SK-N-SH (cell line): ENCODE results near the gene ARL5C. TPM values are rescaled to one million over a fixed set of nuclear protein-coding genes. Genes with fewer than 3 reads are reported as not detected.

Experiments used
- CTCF ChIA-PET: fragments of 300-600, 350-600 bp; formaldehyde crosslinking; extraction: SDS; loops from one replicate; lab custom pipeline; 2021; lab: Yijun Ruan, JAX
- POLR2A ChIA-PET: fragments of 350-600 bp; sonication (Branson Sonifier 250); formaldehyde crosslinking; extraction: SDS; loops from one replicate; lab custom pipeline; 2020; ENCODE audit warnings: antibody characterized with exemption, inconsistent platforms; lab: Yijun Ruan, JAX
- DNase-seq: peaks from one replicate; pipeline ENCODE4 v3.0.0; 2012
- H2AFZ ChIP-seq: fragments of 200-600 bp; sonication (generic); 2 replicates; pipeline ENCODE4 v1.8.1; 2016; ENCODE audit warnings: antibody characterized with exemption, mild to moderate bottlenecking, low read depth
- H3F3A ChIP-seq: fragments of 200-600 bp; sonication (generic); replicated peaks from 2 replicates; pipeline ENCODE3; 2016; ENCODE audit warnings: antibody characterized with exemption, mild to moderate bottlenecking; ENCODE audit not compliant: insufficient read depth
- H3K27ac ChIP-seq, 2 experiments: fragments of 200-500 bp in 1 of 2; fragments of 200-600 bp in 1 of 2; sonication (Bioruptor generic) in 1 of 2; sonication (generic), shearing (Covaris generic) in 1 of 2; 2 replicates each; pipeline versions ENCODE4 v1.5.1 to v1.6.1; 2014 to 2016; ENCODE audit warnings: low read depth in 2 of 2, inconsistent platforms in 1 of 2, low read length in 1 of 2, mild to moderate bottlenecking in 1 of 2, mixed read lengths in 1 of 2
- H3K27me3 ChIP-seq: fragments of 200-600 bp; sonication (generic), shearing (Covaris generic); 2 replicates; pipeline ENCODE4 v1.6.1; 2016; ENCODE audit warnings: mixed run types; ENCODE audit not compliant: insufficient read depth
- H3K36me3 ChIP-seq, 2 experiments: fragments of 200-500 bp in 1 of 2; fragments of 200-600 bp in 1 of 2; sonication (Bioruptor generic) in 1 of 2; sonication (generic) in 1 of 2; replicated peaks in 1 of 2; 2 replicates each; pipeline versions ENCODE3 to v1.5.1; 2014 to 2016; ENCODE audit warnings: low read length in 1 of 2, mild to moderate bottlenecking in 1 of 2; ENCODE audit not compliant: insufficient read depth in 2 of 2, control insufficient read depth in 1 of 2
- H3K4me1 ChIP-seq, 2 experiments: fragments of 200-500 bp in 1 of 2; fragments of 200-600 bp in 1 of 2; sonication (Bioruptor generic) in 1 of 2; sonication (generic), shearing (Covaris generic) in 1 of 2; 2 replicates each; pipeline versions ENCODE4 v1.5.1 to v1.6.1; 2014 to 2016; ENCODE audit warnings: low read depth in 1 of 2, low read length in 1 of 2, mixed run types in 1 of 2; ENCODE audit not compliant: insufficient read depth in 2 of 2, control insufficient read depth in 1 of 2
- H3K4me2 ChIP-seq: fragments of 200-600 bp; sonication (generic), shearing (Covaris generic); 2 replicates; pipeline ENCODE4 v1.6.1; 2017; ENCODE audit warnings: mixed run types
- H3K4me3 ChIP-seq, 2 experiments: fragments of 200-500 bp in 1 of 2; fragments of 200-600 bp in 1 of 2; sonication (Bioruptor generic) in 1 of 2; sonication (generic), shearing (Covaris generic) in 1 of 2; 2 replicates each; pipeline versions ENCODE4 v1.5.1 to v1.8.1; 2014 to 2016; ENCODE audit warnings: low read depth in 2 of 2, inconsistent platforms in 1 of 2, low read length in 1 of 2, mild to moderate bottlenecking in 1 of 2, mixed read lengths in 1 of 2, moderate library complexity in 1 of 2
- H3K79me2 ChIP-seq: fragments of 200-600 bp; sonication (generic); 2 replicates; pipeline ENCODE4 v1.8.1; 2017; ENCODE audit warnings: mild to moderate bottlenecking; ENCODE audit not compliant: insufficient read depth
- H3K9ac ChIP-seq: fragments of 200-600 bp; sonication (generic); 2 replicates; pipeline ENCODE4 v1.6.1; 2017; ENCODE audit warnings: mixed run types
- H3K9me2 ChIP-seq: fragments of 200-600 bp; sonication (generic); 2 replicates; pipeline ENCODE4 v1.6.1; 2017; ENCODE audit warnings: mixed run types
- H3K9me3 ChIP-seq: fragments of 200-600 bp; sonication (generic); 2 replicates; pipeline ENCODE4 v1.6.1; 2017; ENCODE audit warnings: mixed run types, mild to moderate bottlenecking, moderate library complexity
- H4K20me1 ChIP-seq: fragments of 200-600 bp; sonication (generic); 2 replicates; pipeline ENCODE4 v1.6.1; 2017; ENCODE audit warnings: mild to moderate bottlenecking, mixed run types; ENCODE audit not compliant: insufficient read depth
- EZH2phosphoT487 ChIP-seq: fragments of 200-600 bp; sonication (generic); IDR thresholded peaks from 2 replicates; pipeline ENCODE4 v1.6.1; 2017; ENCODE audit warnings: low read depth, mixed run types, mild to moderate bottlenecking, antibody characterized with exemption, moderate library complexity, borderline replicate concordance
- FOXM1 ChIP-seq: IDR thresholded peaks from 2 replicates; pipeline ENCODE4 v1.4.0; 2012; ENCODE audit warnings: low read depth, mild to moderate bottlenecking
- GABPA ChIP-seq: IDR thresholded peaks from 2 replicates; pipeline ENCODE4 v1.4.0; 2012; ENCODE audit warnings: low read depth, mild to moderate bottlenecking
- IRF3 ChIP-seq: fragments of 150-350 bp; IDR thresholded peaks from 2 replicates; pipeline ENCODE4 v1.6.1; 2016; ENCODE audit warnings: mild to moderate bottlenecking, low read depth, low read length
- JUND ChIP-seq: IDR thresholded peaks from 2 replicates; pipeline ENCODE4 v1.4.0; 2012
- MAX ChIP-seq: IDR thresholded peaks from 2 replicates; pipeline ENCODE4 v1.4.0; 2012; ENCODE audit warnings: low read depth
- NFIC ChIP-seq: IDR thresholded peaks from 2 replicates; pipeline ENCODE4 v1.4.0; 2012; ENCODE audit warnings: borderline replicate concordance
- POLR2AphosphoS5 ChIP-seq: IDR thresholded peaks from 2 replicates; pipeline ENCODE4 v1.6.1; 2012; ENCODE audit warnings: low read depth, low read length
- RAD21 ChIP-seq: IDR thresholded peaks from 2 replicates; pipeline ENCODE4 v1.6.1; 2012; ENCODE audit warnings: mild to moderate bottlenecking, low read length
- RCOR1 ChIP-seq: fragments of 150-350 bp; IDR thresholded peaks from 2 replicates; pipeline ENCODE4 v1.6.1; 2017; ENCODE audit warnings: antibody characterized with exemption, low read length
- REST ChIP-seq: IDR thresholded peaks from 2 replicates; pipeline ENCODE4 v1.6.1; 2012; ENCODE audit warnings: mild to moderate bottlenecking, low read depth, low read length, moderate library complexity
- RXRA ChIP-seq: IDR thresholded peaks from 2 replicates; pipeline ENCODE4 v1.4.0; 2012; ENCODE audit warnings: low read depth, mild to moderate bottlenecking, borderline replicate concordance
- USF1 ChIP-seq: IDR thresholded peaks from 2 replicates; pipeline ENCODE4 v1.4.0; 2012; ENCODE audit warnings: low read depth, borderline replicate concordance
- WGBS: methylation state at CpG from one replicate; pipeline ENCODE4 v1.1.6; 2017; ENCODE audit warnings: low lambda C conversion rate; 5-methylcytosine and 5-hydroxymethylcytosine counted together
- polyA plus RNA-seq, 3 experiments: library from polyadenylated mRNA; depleted of rRNA; stranded (reverse); fragments of >200 nt; gene quantifications; 2 replicates each; pipeline ENCODE4 v1.2.3, GENCODE V29; 2012

The ARL5C gene
- polyA plus RNA-seq, 1 of the 3 experiments (the other 2 are of a cell fraction): not detected

GRCh38 chr17:39186481-39187002 lies 20.6 kb upstream of the ARL5C start (continued):
- TF ChIP-seq USF1: no peak

- Histone ChIP-seq H4K20me1 (no peaks in the 10 kb centered on the region), H3K79me2 (no peaks in the 10 kb centered on the region), H3F3A (peaks cover 3% of the 10 kb centered on the region), H3K4me2 (no peak overlapping the region), H3K36me3 (peaks cover 35 to 40% of the 10 kb centered on the region in 2 experiments)
- 96% methylated on average over 10 of the region's 10 CpGs for WGBS
- DNase-seq: no peak
- POLR2A ChIA-PET: no interaction called here
- no peak for TF ChIP-seq RCOR1
- no peak for TF ChIP-seq POLR2AphosphoS5
- no peak for TF ChIP-seq RAD21
- no peak for TF ChIP-seq FOXM1
- no peak for TF ChIP-seq GABPA
- no peak for TF ChIP-seq REST
- no peak for TF ChIP-seq JUND
- no peak for TF ChIP-seq MAX
- TF ChIP-seq EZH2phosphoT487: no peak
- TF ChIP-seq IRF3: no peak
- no peak for TF ChIP-seq NFIC
- no peak for TF ChIP-seq RXRA
- TF ChIP-seq, all 33 proteins: peak for 0
- H3K27ac ChIP-seq: no peak overlapping the region
- H3K9me3 ChIP-seq: no peaks in the 10 kb centered on the region
- no peak overlapping the region for H3K9ac ChIP-seq
- no peak overlapping the region for H2AFZ ChIP-seq
- no peaks in the 10 kb centered on the region for H3K27me3 ChIP-seq
- no peak overlapping the region for H3K4me3 ChIP-seq
- CTCF ChIA-PET: interaction anchor here (0.8 to 2.9 kb wide), 6 partner anchors 9 to 201 kb away, joined by 3 to 21 read pairs (median 3); no protein-coding TSS in a partner anchor
- no peaks in the 10 kb centered on the region for H3K4me1 ChIP-seq
- H3K9me2 ChIP-seq: no peaks in the 10 kb centered on the region
These were observed 17.8 kb upstream of the ARL5C start for GRCh38 chr17:39183720-39184119.
